NOMO-1 treated with dmso at 0.1 percent for 144 hours (cell line): ENCODE measurements around the gene ADPRS.

Source experiments
- DNase-seq: peaks from one replicate; lab custom pipeline; 2025; ENCODE audit not compliant: unreplicated experiment; lab: John Stamatoyannopoulos, UW

Gene ADPRS

GRCh38 chr1:36087233-36088123 lies 1.2 kb upstream of the ADPRS start:
- DNase-seq, result no peak

- DNase-seq, result no peak
Measured at GRCh38 chr1:36088265-36088576, 471 bp upstream of the ADPRS start.

GRCh38 chr1:36089393-36090121 lies 865 bp downstream of the ADPRS start:
- peak; percentile 40 for DNase-seq

- DNase-seq, result no peak
Measured at GRCh38 chr1:36091141-36091540, 2.4 kb downstream of the ADPRS start.

GRCh38 chr1:36091698-36092097 lies 3.0 kb downstream of the ADPRS start:
- no peak for DNase-seq

GRCh38 chr1:36092166-36092797 lies 3.6 kb downstream of the ADPRS start:
- DNase-seq, result no peak

GRCh38 chr1:36092798-36093185 lies 4.1 kb downstream of the ADPRS start:
- DNase-seq, result no peak

- no peak for DNase-seq
Measured at GRCh38 chr1:36093226-36093625, 4.5 kb downstream of the ADPRS start.

DNA sequence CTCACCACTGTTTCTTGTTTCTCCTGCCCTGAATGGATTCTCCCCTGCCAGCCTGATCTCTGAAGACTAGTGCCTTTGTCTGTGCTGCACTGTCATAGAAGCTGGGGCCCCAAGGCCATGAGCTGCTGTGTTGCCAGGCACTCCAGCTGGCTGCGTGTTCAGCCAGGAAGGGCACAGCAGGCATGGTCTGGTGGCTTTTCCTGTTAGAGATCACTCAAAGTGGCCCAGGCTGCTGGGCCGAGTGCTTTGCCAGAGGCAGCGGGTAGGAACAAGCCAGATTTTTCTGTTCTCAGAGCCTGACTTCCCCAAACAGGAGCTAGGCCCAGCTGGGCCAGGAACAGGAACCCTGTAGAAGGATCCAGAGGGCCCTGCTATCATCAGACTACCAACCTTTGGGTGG lies 5.2 kb downstream of the ADPRS start:
- no peak for DNase-seq

- DNase-seq, result no peak
Measured at GRCh38 chr1:36094621-36095061, 5.9 kb downstream of the ADPRS start.

GRCh38 chr1:36095760-36096405 lies 7.2 kb downstream of the ADPRS start:
- peak; percentile 15 for DNase-seq

- no peak for DNase-seq
Measured at GRCh38 chr1:36096500-36097432, 8.1 kb downstream of the ADPRS start.

DNA sequence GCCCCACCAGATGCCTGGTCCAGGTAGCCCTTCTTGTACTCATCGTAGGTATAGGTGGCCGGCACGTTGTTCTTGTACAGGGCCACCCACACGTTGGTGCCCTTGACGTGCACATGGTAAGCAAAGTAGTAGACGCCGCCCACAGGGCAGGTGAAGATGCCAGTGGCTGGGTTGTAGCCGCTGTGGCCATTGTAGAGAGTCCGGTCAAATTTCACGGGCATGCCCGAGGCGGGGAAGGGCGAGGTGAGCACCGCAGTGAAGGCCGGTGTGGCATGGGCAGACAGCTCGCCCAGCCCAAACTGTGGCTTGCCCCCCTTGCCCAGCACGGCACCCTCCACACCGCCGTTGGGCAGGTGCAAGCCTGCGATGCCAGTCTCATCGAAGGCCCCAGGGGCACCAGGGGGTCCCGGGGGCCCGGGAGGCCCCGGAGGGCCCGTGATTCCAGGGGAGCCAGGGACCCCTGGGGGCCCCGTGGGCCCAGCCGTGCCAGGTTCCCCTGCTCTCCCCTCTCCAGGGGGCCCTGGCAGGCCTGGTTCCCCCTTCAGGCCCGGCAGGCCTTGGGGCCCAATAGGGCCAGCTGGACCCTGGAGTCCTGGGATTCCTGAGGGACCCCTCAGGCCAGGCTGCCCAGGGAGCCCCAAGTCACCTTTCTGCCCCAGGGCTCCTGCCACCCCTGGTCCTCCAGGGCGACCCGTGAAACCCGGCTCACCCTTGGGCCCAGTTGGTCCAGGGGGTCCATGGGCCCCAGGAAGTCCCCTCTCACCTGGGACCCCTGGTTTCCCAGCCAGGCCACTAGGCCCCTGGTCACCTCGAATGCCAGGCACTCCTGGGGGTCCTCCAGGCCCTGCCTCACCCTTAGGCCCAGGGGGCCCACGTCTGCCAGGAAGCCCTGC lies 9.2 kb downstream of the ADPRS start:
- no peak for DNase-seq

DNA sequence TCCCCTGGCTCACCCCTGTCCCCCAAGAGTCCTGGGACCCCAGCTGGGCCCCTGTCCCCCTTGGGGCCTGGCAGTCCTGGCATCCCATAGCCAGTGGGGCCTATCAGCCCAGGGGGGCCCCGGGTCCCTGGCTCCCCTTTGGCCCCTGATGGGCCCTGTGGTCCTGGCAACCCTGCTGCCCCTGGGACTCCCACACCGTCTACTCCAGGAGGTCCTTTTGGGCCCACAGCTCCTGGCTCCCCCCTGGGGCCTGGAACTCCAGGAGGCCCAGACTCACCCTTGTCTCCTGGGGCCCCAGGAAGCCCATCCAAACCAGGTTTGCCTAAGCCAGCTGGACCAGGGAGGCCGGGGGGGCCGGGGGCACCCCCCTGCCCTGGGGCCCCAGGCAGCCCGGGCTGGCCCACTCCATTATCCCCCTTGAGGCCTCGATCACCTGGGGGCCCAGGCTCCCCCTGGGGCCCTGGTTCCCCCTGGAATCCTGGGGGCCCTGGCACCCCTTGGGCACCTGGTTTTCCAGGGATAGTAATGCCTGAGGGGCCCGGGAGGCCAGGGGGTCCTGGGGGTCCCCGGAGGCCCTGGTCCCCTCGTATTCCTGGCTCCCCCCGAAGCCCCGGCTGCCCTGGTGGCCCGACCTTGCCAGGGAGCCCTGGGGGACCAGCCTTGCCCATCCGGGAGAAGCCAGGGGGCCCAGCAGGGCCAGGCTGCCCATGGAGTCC lies 10.1 kb downstream of the ADPRS start:
- DNase-seq, result no peak

DNA sequence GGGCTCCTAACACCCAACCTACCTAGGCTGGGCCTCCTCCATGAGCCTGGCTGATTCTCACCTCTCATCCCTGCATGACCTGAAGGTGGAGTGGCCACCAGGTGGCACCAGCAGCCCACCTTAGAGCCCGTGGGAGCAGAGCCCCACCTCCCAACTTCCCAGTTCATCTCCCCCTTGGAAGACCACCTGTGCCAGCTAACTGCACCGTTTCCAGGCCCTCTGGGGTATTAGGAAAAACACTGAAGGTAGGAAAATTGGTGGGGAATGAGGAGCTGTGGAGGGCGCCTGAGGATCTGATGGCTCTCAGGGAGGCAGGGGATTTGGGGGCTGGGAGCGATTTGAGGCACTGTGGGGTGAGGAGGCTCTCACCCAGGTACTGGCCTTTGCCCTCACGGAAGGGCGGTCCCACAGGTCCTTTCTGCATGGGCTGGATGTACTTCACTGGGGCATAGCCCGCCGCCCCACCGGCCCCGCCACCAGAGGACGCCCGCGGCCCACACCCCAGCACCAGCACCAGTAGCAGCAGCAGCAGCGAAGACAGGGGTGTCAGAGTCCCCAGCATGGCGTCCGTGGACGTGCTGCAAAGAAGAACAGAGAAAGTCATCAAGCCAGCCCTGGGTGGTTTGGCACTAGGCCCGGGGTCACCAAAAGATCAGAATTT lies 11.1 kb downstream of the ADPRS start:
- no peak for DNase-seq

DNA sequence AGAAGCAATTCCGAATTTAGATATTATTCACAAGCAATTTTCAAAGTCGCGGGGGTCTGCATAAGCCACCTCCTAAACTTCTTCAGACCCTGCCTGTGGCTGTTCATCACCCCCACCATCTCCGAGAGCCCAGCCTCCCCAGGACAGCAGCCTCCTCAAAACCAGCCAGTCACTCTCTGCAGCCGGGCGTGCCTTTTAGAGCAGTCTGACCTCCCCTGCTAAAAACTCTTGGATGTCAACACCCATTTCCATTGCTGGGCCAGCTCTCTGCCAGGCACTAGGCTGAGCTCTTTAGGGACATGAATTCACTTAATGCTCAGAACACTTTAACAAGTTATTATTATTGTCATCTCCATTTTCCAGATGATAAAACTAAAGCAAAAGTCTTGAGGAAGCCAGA lies 11.7 kb downstream of the ADPRS start:
- DNase-seq, result no peak

- no peak for DNase-seq
Measured at GRCh38 chr1:36101546-36101945, 12.9 kb downstream of the ADPRS start.

- no peak for DNase-seq
Measured at GRCh38 chr1:36106269-36106668, 17.6 kb downstream of the ADPRS start.
